WTC11 (cell line): ENCODE data around the gene BCOR.

Experiments
- ATF1 ChIP-seq: sonication (generic); formaldehyde crosslinking; IDR thresholded peaks from 2 replicates; pipeline ENCODE4 v1.8.1; 2023; ENCODE audit warnings: mild to moderate bottlenecking, moderate library complexity, missing genetic modification reagents
- CREB1 ChIP-seq: sonication (generic); formaldehyde crosslinking; IDR thresholded peaks from 2 replicates; pipeline ENCODE4 v1.8.0; 2023; ENCODE audit warnings: mild to moderate bottlenecking, missing genetic modification reagents
- CTCF ChIP-seq: fragments of 200-600 bp; IDR thresholded peaks from 2 replicates; pipeline ENCODE4 v1.8.0; 2022; ENCODE audit warnings: antibody characterized with exemption
- JUN ChIP-seq: sonication (generic); formaldehyde crosslinking; IDR thresholded peaks from 2 replicates; pipeline ENCODE4 v1.8.0; 2023; ENCODE audit warnings: mild to moderate bottlenecking, missing genetic modification reagents
- MAX ChIP-seq: sonication (generic); formaldehyde crosslinking; IDR thresholded peaks from 2 replicates; pipeline ENCODE4 v1.8.0; 2022; ENCODE audit warnings: mild to moderate bottlenecking, missing genetic modification reagents
- PREB ChIP-seq: sonication (generic); formaldehyde crosslinking; IDR thresholded peaks from 2 replicates; pipeline ENCODE4 v1.8.1; 2022; ENCODE audit warnings: mild to moderate bottlenecking, missing genetic modification reagents, moderate library complexity, borderline replicate concordance
- SP1 ChIP-seq: sonication (generic); formaldehyde crosslinking; conservative IDR thresholded peaks from 2 replicates; pipeline ENCODE4 v1.8.1; 2022; ENCODE audit warnings: missing genetic modification reagents
- ZNF138 ChIP-seq: sonication (generic); formaldehyde crosslinking; conservative IDR thresholded peaks from 2 replicates; pipeline ENCODE4 v1.8.1; 2022; ENCODE audit warnings: mild to moderate bottlenecking, moderate library complexity, missing genetic modification reagents
- ZNF232 ChIP-seq: sonication (generic); formaldehyde crosslinking; IDR thresholded peaks from 2 replicates; pipeline ENCODE4 v1.8.0; 2022; ENCODE audit warnings: mild to moderate bottlenecking, missing genetic modification reagents
- ZNF416 ChIP-seq: fragments of 250-450 bp; sonication (Bioruptor Pico); IDR thresholded peaks from 2 replicates; pipeline ENCODE4 v1.9.0; 2021; ENCODE audit warnings: mild to moderate bottlenecking, inconsistent platforms

GRCh38 chrX:40143987-40144386 is 46.2 kb upstream of the BCOR start:
- TF ChIP-seq ZNF416 (CRISPR knock-in tag) (no peak), CTCF (no peak), JUN (CRISPR knock-in tag) (no peak), ZNF232 (no peak), ZNF138 (CRISPR knock-in tag) (no peak), SP1 (no peak), ATF1 (CRISPR knock-in tag) (no peak), MAX (CRISPR knock-in tag) (no peak), CREB1 (CRISPR knock-in tag) (no peak), PREB (CRISPR knock-in tag) (no peak)
